Endodermal cell (in vitro differentiated cells): ENCODE measurements around the gene QSOX2. TPM values are rescaled to one million over a fixed set of nuclear protein-coding genes. Genes with fewer than 3 reads are reported as not detected.

Experiments
- DNase-seq: peaks from one replicate; pipeline ENCODE4 v3.0.0-alpha.2; 2017
- H3K27ac ChIP-seq: 2 replicates; pipeline ENCODE4 v1.5.1; 2013; ENCODE audit warnings: mild to moderate bottlenecking, low read depth, low read length, moderate library complexity
- H3K27me3 ChIP-seq: 2 replicates; pipeline ENCODE4 v1.6.1; 2013; ENCODE audit warnings: mild to moderate bottlenecking, low read length, moderate library complexity; ENCODE audit not compliant: insufficient read depth, control insufficient read depth, poor library complexity, severe bottlenecking
- H3K36me3 ChIP-seq: 2 replicates; pipeline ENCODE4 v1.7.0; 2013; ENCODE audit warnings: mild to moderate bottlenecking, low read length, moderate library complexity; ENCODE audit not compliant: control insufficient read depth, insufficient read depth
- H3K4me1 ChIP-seq: one replicate; pipeline ENCODE4 v1.7.0; 2013; ENCODE audit warnings: low read length; ENCODE audit not compliant: control insufficient read depth, insufficient read depth
- H3K4me3 ChIP-seq: 2 replicates; pipeline ENCODE4 v1.5.1; 2013; ENCODE audit warnings: mild to moderate bottlenecking, low read length, moderate library complexity
- H3K9ac ChIP-seq: 2 replicates; pipeline ENCODE4 v1.6.1; 2013; ENCODE audit warnings: mild to moderate bottlenecking, low read length, moderate library complexity; ENCODE audit not compliant: poor library complexity, severe bottlenecking; ENCODE audit errors: extremely low read depth
- H3K9me3 ChIP-seq: 2 replicates; pipeline ENCODE4 v1.6.1; 2013; ENCODE audit warnings: mild to moderate bottlenecking, low read length, moderate library complexity; ENCODE audit not compliant: control insufficient read depth
- H3K27ac Mint-ChIP-seq: 2 replicates; pipeline ENCODE4 v1.8.0; 2020; ENCODE audit warnings: mixed read lengths
- H3K27me3 Mint-ChIP-seq: 2 replicates; pipeline ENCODE4 v1.8.0; 2021; ENCODE audit warnings: mild to moderate bottlenecking, mixed read lengths; ENCODE audit not compliant: insufficient read depth
- H3K36me3 Mint-ChIP-seq: 2 replicates; pipeline ENCODE4 v1.8.0; 2020; ENCODE audit warnings: low read depth, mixed read lengths
- H3K4me1 Mint-ChIP-seq: 2 replicates; pipeline ENCODE4 v1.8.0; 2020; ENCODE audit warnings: mixed read lengths
- H3K4me3 Mint-ChIP-seq: 2 replicates; pipeline ENCODE4 v1.8.0; 2020; ENCODE audit warnings: mild to moderate bottlenecking, moderate library complexity, mixed read lengths
- H3K9me3 Mint-ChIP-seq: 2 replicates; pipeline ENCODE4 v1.8.0; 2020; ENCODE audit warnings: mild to moderate bottlenecking, mixed read lengths
- CTCF ChIP-seq: fragments of 200-600 bp; sonication (generic); conservative IDR thresholded peaks from 2 replicates; pipeline ENCODE4 v1.5.0; 2021; ENCODE audit warnings: antibody characterized with exemption, mild to moderate bottlenecking
- WGBS, 2 experiments: methylation state at CpG; one replicate each; pipeline versions ENCODE4 v1.1.5 to v1.1.7; 2013; ENCODE audit warnings: missing lambda C conversion rate in 2 of 2, mixed read lengths in 1 of 2; ENCODE audit not compliant: insufficient coverage in 1 of 2, insufficient read length in 1 of 2; 5-methylcytosine and 5-hydroxymethylcytosine counted together
- total RNA-seq, 2 donors: library from RNA; stranded (reverse); fragmentation: NEBNext Ultra II Directional in 1 of 2; extraction: Animal tissue kit (Norgen Biotek cat#: 25700) in 1 of 2; gene quantifications; 2 replicates in 1 of 2; 3 replicates in 1 of 2; pipeline ENCODE4 v1.2.1, GENCODE V29; 2021

The QSOX2 gene
- total RNA-seq, 2 donors from 2014 or later = 22.0 to 26.3 TPM

- Histone ChIP-seq H3K27ac (no peak overlapping the region), H3K9ac (no peak overlapping the region), H3K36me3 (no peaks in the 10 kb centered on the region), H3K27me3 (no peaks in the 10 kb centered on the region), H3K9me3 (no peaks in the 10 kb centered on the region), H3K4me1 (peaks cover 9% of the 10 kb centered on the region), H3K4me3 (no peak overlapping the region)
- Mint-ChIP-seq H3K4me1 (peaks cover 19% of the 10 kb centered on the region), H3K27me3 (no peaks in the 10 kb centered on the region), H3K27ac (no peak overlapping the region), H3K9me3 (peaks cover 5% of the 10 kb centered on the region), H3K4me3 (no peak overlapping the region), H3K36me3 (no peaks in the 10 kb centered on the region)
- 86 to 96% methylated on average over 3 to 6 of the region's 6 CpGs for WGBS, 2 experiments
- DNase-seq = no peak
- no peak for TF ChIP-seq CTCF
These were observed 76.1 kb downstream of the QSOX2 start for GRCh38 chr9:136169495-136169894.

- no peak overlapping the region for H3K27ac ChIP-seq
- no peak for DNase-seq
- no peaks in the 10 kb centered on the region for H3K4me1 Mint-ChIP-seq
- peaks cover 14% of the 10 kb centered on the region for H3K9me3 Mint-ChIP-seq
- no peak overlapping the region for H3K27ac Mint-ChIP-seq
- no peak overlapping the region for H3K9ac ChIP-seq
- H3K36me3 ChIP-seq = no peaks in the 10 kb centered on the region
- no peaks in the 10 kb centered on the region for H3K4me1 ChIP-seq
- WGBS, 2 experiments = 94 to 100% methylated on average over 1 of the region's 1 CpG
- no peak overlapping the region for H3K4me3 Mint-ChIP-seq
- H3K27me3 Mint-ChIP-seq = no peaks in the 10 kb centered on the region
- no peak for TF ChIP-seq CTCF
- peaks cover 4% of the 10 kb centered on the region for H3K9me3 ChIP-seq
- H3K27me3 ChIP-seq = no peaks in the 10 kb centered on the region
- no peaks in the 10 kb centered on the region for H3K36me3 Mint-ChIP-seq
- no peak overlapping the region for H3K4me3 ChIP-seq
These were observed 82.3 kb downstream of the QSOX2 start for GRCh38 chr9:136163248-136163850.

- WGBS, 2 experiments = 90 to 91% methylated on average over 7 to 10 of the region's 10 CpGs
- Histone ChIP-seq H3K4me1 (no peaks in the 10 kb centered on the region), H3K4me3 (no peak overlapping the region), H3K36me3 (no peaks in the 10 kb centered on the region), H3K9ac (no peak overlapping the region), H3K9me3 (peaks cover 4% of the 10 kb centered on the region), H3K27ac (no peak overlapping the region), H3K27me3 (no peaks in the 10 kb centered on the region)
- no peaks in the 10 kb centered on the region for H3K36me3 Mint-ChIP-seq
- H3K4me3 Mint-ChIP-seq = no peak overlapping the region
- no peaks in the 10 kb centered on the region for H3K27me3 Mint-ChIP-seq
- no peak for TF ChIP-seq CTCF
- DNase-seq = no peak
- H3K4me1 Mint-ChIP-seq = no peaks in the 10 kb centered on the region
- H3K27ac Mint-ChIP-seq = no peak overlapping the region
- peaks cover 14% of the 10 kb centered on the region for H3K9me3 Mint-ChIP-seq
These were observed 84.5 kb downstream of the QSOX2 start for GRCh38 chr9:136160995-136161610.
